Measurements from ENCODE around the gene GABBR2. TPM values are rescaled to one million over a fixed set of nuclear protein-coding genes. Genes with fewer than 3 reads are reported as not detected.

The GABBR2 gene
- total RNA-seq, 3 donors from 2014 or later: not detected

- no peaks in the 10 kb centered on the region for H3K27me3 ChIP-seq
- TF ChIP-seq CTCF (IDR thresholded peaks at IDR 0.05) (no peak), POLR2A (IDR thresholded peaks at IDR 0.05) (no peak), POLR2AphosphoS5 (IDR thresholded peaks at IDR 0.05) (no peak)
- no peaks in the 10 kb centered on the region for H3K4me1 ChIP-seq
- DNase-seq (ENCODE audit: low spot score in 2 of 2): no peak
- H3K9me3 ChIP-seq: no peaks in the 10 kb centered on the region
- no peak overlapping the region for H3K27ac ChIP-seq
- intact Hi-C loops (cut with DNase I; ENCODE audit: low total_unique reads): no loop called here
- H3K36me3 ChIP-seq: no peaks in the 10 kb centered on the region
- no peak overlapping the region for H3K4me3 ChIP-seq
These were observed 336.5 kb downstream of the GABBR2 start for GRCh38 chr9:98372077-98372836.

GRCh38 chr9:98370976-98371315, 337.8 kb downstream of the GABBR2 start:
- Histone ChIP-seq H3K36me3 (no peaks in the 10 kb centered on the region), H3K4me3 (no peak overlapping the region), H3K9me3 (peaks cover under 1 to 7% of the 10 kb centered on the region in 2 donors), H3K27ac (no peak overlapping the region), H3K4me1 (no peaks in the 10 kb centered on the region), H3K27me3 (no peaks in the 10 kb centered on the region)
- TF ChIP-seq POLR2AphosphoS5 (IDR thresholded peaks at IDR 0.05) (no peak), POLR2A (IDR thresholded peaks at IDR 0.05) (no peak), CTCF (IDR thresholded peaks at IDR 0.05) (no peak)
- intact Hi-C loops (cut with DNase I; ENCODE audit: low total_unique reads): no loop called here
- no peak for DNase-seq (ENCODE audit: low spot score in 2 of 2)

GRCh38 chr9:98370300-98370975, 338.3 kb downstream of the GABBR2 start:
- Histone ChIP-seq H3K9me3 (peaks cover 6 to 12% of the 10 kb centered on the region in 2 donors), H3K4me1 (no peaks in the 10 kb centered on the region), H3K4me3 (no peak overlapping the region), H3K27ac (no peak overlapping the region), H3K36me3 (no peaks in the 10 kb centered on the region), H3K27me3 (no peaks in the 10 kb centered on the region)
- intact Hi-C loops (cut with DNase I; ENCODE audit: low total_unique reads): no loop called here
- TF ChIP-seq POLR2A (IDR thresholded peaks at IDR 0.05) (no peak), POLR2AphosphoS5 (IDR thresholded peaks at IDR 0.05) (no peak), CTCF (IDR thresholded peaks at IDR 0.05) (no peak)
- no peak for DNase-seq (ENCODE audit: low spot score in 2 of 2)

DNA sequence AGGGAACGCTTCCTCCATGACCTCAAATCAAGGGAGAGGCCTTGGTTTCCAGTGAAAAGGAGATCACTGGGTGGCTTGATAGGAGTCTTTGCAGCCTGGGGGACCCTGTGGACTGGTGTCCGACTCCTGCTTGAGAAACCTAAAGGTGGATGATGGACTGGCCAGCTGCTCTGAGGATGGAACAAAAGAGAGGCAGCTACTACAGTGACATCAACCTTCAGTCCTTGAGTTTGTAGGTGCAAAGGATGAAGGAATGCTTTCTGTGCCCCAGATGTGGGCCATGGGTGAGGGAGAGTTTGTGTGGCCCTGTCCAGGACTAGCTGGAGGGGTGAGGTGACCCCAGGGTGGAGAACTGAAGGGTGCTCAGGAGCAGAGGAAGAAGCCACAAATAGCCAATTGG, 338.8 kb downstream of the GABBR2 start:
- no peak for TF ChIP-seq POLR2A (IDR thresholded peaks at IDR 0.05)
- TF ChIP-seq POLR2AphosphoS5 (IDR thresholded peaks at IDR 0.05): no peak
- TF ChIP-seq CTCF (IDR thresholded peaks at IDR 0.05): no peak
- no peaks in the 10 kb centered on the region for H3K27me3 ChIP-seq
- H3K4me1 ChIP-seq: no peaks in the 10 kb centered on the region
- intact Hi-C loops (cut with DNase I; ENCODE audit: low total_unique reads): no loop called here
- H3K27ac ChIP-seq: no peak overlapping the region
- H3K9me3 ChIP-seq: peaks cover 11 to 17% of the 10 kb centered on the region in 2 donors
- DNase-seq (ENCODE audit: low spot score in 2 of 2): no peak
- no peak overlapping the region for H3K4me3 ChIP-seq
- no peaks in the 10 kb centered on the region for H3K36me3 ChIP-seq

GRCh38 chr9:98369471-98369870, 339.3 kb downstream of the GABBR2 start:
- DNase-seq (ENCODE audit: low spot score in 2 of 2): no peak
- peaks cover 12 to 20% of the 10 kb centered on the region in 2 donors for H3K9me3 ChIP-seq
- H3K27ac ChIP-seq: no peak overlapping the region
- H3K27me3 ChIP-seq: no peaks in the 10 kb centered on the region
- H3K36me3 ChIP-seq: no peaks in the 10 kb centered on the region
- no peak overlapping the region for H3K4me3 ChIP-seq
- no peaks in the 10 kb centered on the region for H3K4me1 ChIP-seq
- TF ChIP-seq CTCF (IDR thresholded peaks at IDR 0.05): no peak
- TF ChIP-seq POLR2AphosphoS5 (IDR thresholded peaks at IDR 0.05): no peak
- TF ChIP-seq POLR2A (IDR thresholded peaks at IDR 0.05): no peak
- intact Hi-C loops (cut with DNase I; ENCODE audit: low total_unique reads): no loop called here

All from breast epithelium (tissue), 4 donors.